Right lung (tissue), 10 donors: ENCODE results near the gene OLFML2A. TPM values are rescaled to one million over a fixed set of nuclear protein-coding genes. Genes with fewer than 3 reads are reported as not detected.
"Not testable (repeated sequence)": the region's sequence is repeated elsewhere in the genome, so short reads cannot be mapped to it uniquely, and the experiment has no call there.

Experiments
- DNase-seq, 2 donors: peaks; one replicate each; pipeline ENCODE4 v3.0.0-alpha.2; 2013
- long read RNA-seq, 8 donors: transcript quantifications; one replicate each; lab custom pipeline, GENCODE V29; 2026
- polyA plus RNA-seq, 5 donors: library from polyadenylated mRNA; unstranded; fragments of 120-200 nt; gene quantifications; one replicate each; pipeline versions ENCODE4 v1.2.1 to v1.2.3, GENCODE V29; 2013; ENCODE audit warnings: inconsistent platforms in 1 of 5, low replicate concordance in 1 of 5; ENCODE audit not compliant: insufficient read length in 5 of 5, insufficient read depth in 1 of 5

Gene OLFML2A
- 10 to 100 TPM; 27.9 to 72.1 (median 41.4) TPM for polyA plus RNA-seq
- long read RNA-seq, donor 1, full-length matches to known transcripts = 3 of 99 reads
- long read RNA-seq, donor 1, partial matches to known transcripts = 96 of 99 reads
- long read RNA-seq, donor 1, other reads (novel, unspliced or antisense) = 0 of 99 reads
- long read RNA-seq, donor 2, full-length matches to known transcripts = 3 of 3 reads
- long read RNA-seq, donor 2, partial matches to known transcripts = 0 of 3 reads
- long read RNA-seq, donor 2, other reads (novel, unspliced or antisense) = 0 of 3 reads
- long read RNA-seq, donor 3, full-length matches to known transcripts = 4 of 4 reads
- long read RNA-seq, donor 3, partial matches to known transcripts = 0 of 4 reads
- long read RNA-seq, donor 3, other reads (novel, unspliced or antisense) = 0 of 4 reads
- long read RNA-seq, donor 4, full-length matches to known transcripts = 2 of 2 reads
- long read RNA-seq, donor 4, partial matches to known transcripts = 0 of 2 reads
- long read RNA-seq, donor 4, other reads (novel, unspliced or antisense) = 0 of 2 reads
- long read RNA-seq, donor 5, full-length matches to known transcripts = 3 of 3 reads
- long read RNA-seq, donor 5, partial matches to known transcripts = 0 of 3 reads
- long read RNA-seq, donor 5, other reads (novel, unspliced or antisense) = 0 of 3 reads
- long read RNA-seq, donor 6, full-length matches to known transcripts = 10 of 10 reads
- long read RNA-seq, donor 6, partial matches to known transcripts = 0 of 10 reads
- long read RNA-seq, donor 6, other reads (novel, unspliced or antisense) = 0 of 10 reads
- long read RNA-seq, donor 7, full-length matches to known transcripts = 6 of 6 reads
- long read RNA-seq, donor 7, partial matches to known transcripts = 0 of 6 reads
- long read RNA-seq, donor 7, other reads (novel, unspliced or antisense) = 0 of 6 reads
- long read RNA-seq, donor 8, full-length matches to known transcripts = 1 of 1 reads
- long read RNA-seq, donor 8, partial matches to known transcripts = 0 of 1 reads
- long read RNA-seq, donor 8, other reads (novel, unspliced or antisense) = 0 of 1 reads

- no peak for DNase-seq
Measured at GRCh38 chr9:124776954-124777648, at the start of gene OLFML2A. Gene OLFML2A (plus strand): TSS chr9:124777133. CDS start chr9:124777271, 138 bp downstream.

GRCh38 chr9:124730772-124731171 lies 46.2 kb upstream of the OLFML2A start:
- no peak for DNase-seq

DNA sequence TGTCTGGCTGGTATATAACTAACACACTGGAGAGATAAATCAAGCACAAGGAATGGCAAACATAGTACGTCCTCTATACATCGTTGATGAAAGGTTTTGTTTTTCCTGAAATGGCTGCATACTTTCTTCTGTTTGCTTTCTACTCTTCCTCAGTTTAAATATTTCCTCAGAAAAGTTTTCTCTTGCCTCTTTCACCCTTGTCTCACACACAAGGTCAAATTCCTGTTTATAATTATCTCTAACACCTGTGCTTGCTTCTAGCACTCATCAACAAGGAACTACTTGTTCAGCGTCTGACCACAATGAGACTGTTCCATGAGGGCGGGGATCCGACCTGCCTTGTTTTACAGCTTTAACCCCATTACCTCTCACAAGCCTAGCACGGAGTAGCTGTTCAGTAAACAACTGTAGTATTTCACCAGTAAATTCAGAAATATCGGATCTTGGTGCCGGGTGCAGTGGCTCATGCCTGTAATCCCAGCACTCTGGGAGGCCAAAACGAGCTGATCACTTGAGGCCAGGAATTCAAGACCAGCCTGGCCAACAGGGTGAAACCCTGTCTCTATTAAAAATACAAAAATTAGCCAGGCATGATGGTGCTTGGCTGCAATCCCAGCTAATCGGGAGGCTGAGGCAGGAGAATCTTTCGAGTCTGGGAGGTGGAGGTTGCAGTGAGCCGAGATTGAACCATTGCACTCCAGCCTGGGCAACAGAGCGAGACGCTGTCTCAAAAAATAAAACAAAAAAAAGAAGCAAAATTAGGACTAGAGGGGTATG lies 42.8 kb upstream of the OLFML2A start:
- no peak for DNase-seq

DNA sequence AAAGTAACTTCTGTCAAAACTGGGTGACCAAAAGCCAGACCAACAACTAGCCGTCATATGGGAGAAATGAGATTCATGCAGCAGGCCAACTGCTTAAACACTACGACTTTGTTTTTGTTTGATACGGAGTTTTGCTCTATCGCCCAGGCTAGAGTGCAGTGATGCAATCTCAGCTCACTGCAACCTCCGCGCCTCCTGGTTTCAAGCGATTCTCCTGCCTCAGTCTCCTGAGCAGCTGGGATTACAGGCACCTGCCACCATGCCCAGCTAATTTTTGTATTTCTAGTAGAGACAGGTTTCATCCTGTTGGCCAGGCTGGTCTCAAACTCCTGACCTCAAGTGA lies 42.2 kb upstream of the OLFML2A start:
- DNase-seq = not testable (repeated sequence)

GRCh38 chr9:124735121-124735520 lies 41.8 kb upstream of the OLFML2A start:
- no peak for DNase-seq

GRCh38 chr9:124738075-124738474 lies 38.9 kb upstream of the OLFML2A start:
- not testable (repeated sequence) for DNase-seq

DNA sequence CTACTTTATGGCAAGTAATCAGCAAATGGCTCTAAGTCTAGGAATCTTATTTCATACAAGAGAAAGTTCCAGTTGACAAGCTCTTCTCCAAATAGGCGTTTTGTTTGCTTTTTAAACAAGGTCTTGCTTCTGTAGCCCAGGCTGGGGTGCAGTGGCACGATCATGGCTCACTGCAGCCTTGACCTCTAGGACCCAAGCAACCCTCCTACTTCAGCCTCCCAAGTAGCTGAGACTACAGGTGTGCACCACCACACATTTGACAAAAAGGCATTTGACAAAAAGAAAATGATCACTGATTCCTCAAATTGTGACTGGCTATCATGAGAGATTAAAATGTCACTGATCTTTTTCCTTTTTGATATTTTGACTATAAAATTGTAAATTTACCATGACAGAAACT lies 37.6 kb upstream of the OLFML2A start:
- no peak for DNase-seq

DNA sequence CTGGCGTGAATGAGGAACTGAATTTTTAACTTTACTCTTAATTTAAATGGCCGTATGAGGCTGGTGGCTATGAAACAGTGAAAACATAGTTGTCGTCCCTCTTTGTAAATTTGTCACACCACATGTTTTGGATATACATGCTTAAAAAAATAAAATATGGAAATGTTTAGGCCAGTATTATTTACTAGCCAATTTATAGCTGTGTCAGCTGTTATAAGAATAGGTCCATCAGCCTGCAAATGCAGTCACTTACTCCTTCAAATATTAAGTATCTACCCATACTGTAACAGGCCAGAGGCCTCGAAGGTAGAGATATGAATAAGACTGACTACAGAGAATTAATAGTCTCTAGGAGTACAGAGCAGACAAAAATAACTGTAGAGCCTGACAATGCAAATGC lies 35.8 kb upstream of the OLFML2A start:
- DNase-seq = no peak

DNA sequence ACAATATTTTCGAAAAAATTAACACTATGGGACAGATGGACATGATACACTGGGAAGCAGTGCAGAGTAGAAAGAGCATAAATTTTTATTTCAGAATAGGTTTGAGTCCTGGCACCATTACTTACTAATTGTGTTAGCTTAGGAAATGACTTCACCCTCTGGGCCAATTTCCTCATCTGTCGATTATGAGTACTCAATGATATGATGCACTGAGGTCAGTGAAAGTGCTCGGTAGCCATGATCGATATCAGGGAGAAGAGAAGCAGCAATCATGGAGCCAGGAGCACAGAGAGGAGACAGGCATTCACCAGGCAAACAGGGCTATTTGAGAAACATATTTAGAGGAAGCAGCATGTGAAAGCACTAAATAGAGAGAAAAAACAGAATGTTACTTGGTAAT lies 35.3 kb upstream of the OLFML2A start:
- no peak for DNase-seq

GRCh38 chr9:124742940-124743339 lies 34.0 kb upstream of the OLFML2A start:
- no peak for DNase-seq

DNA sequence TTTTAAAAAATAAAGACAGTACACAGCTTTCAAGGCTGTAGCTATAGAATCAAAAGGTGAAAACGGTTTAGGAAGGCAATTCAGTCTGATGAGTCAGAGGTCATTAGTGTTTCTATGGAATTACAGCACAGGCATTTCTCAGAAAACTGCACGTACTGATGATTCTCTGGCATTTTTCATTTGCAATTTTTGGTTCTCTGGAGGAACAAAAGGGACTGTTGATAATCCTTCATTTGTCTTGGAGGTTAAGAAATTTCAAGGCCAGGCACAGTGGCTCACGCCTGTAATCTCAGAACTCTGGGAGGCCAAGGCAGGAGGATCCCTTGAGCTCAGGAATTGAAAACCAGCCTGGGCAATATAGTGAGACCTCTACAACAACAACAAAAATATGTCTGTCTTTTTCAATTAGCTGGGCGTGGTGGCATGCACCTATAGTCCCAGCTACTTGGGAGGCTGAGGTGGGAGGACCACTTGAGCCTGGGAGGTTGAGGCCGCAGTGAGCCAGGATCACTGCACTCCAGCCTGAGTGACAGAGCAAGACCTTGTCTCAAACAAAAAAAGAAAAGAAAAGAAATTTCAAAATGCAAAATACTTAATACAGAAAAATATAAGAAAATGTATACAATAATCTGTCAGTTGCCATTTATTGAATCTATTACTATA lies 33.1 kb upstream of the OLFML2A start:
- no peak for DNase-seq

GRCh38 chr9:124747065-124747464 lies 29.9 kb upstream of the OLFML2A start:
- no peak for DNase-seq

DNA sequence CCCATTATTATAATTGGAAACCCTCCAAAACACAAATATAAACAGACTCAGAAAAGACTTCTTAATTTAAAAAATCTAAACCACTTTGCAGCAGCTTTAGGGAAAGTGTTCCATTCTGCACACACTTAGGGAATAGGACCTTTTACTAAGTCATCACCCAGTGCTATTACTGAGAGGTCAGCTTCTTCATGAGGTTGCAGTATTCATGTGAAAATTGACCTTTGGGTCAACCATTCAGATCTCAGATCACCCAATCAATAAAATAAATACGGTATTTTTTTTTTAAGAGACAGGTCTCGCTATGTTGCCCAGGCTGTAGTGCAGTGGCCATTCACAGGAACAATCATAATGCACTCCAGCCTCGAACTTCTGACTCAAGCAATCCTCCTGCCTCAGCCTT lies 27.6 kb upstream of the OLFML2A start:
- DNase-seq = no peak

DNA sequence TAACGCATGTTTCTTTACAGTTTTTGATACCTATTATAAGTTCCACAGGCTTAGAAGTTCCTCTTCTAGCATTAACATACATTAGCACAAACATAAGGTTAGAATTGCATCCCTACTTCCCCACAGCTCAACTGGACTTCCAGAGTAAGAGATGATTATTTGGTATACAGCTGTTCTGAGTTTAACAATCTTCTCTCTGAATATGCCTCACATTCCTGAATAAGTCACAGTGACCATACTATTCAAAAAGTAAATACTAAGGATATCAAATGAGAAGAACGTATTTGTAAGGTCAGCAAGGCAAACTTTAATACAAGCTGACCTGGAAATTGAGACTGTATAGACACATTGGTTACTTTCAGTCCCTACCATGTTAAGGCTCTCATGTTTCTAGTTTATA lies 27.2 kb upstream of the OLFML2A start:
- no peak for DNase-seq

GRCh38 chr9:124752967-124753366 lies 24.0 kb upstream of the OLFML2A start:
- no peak for DNase-seq

GRCh38 chr9:124754289-124754688 lies 22.6 kb upstream of the OLFML2A start:
- no peak for DNase-seq

- DNase-seq = no peak
Measured at GRCh38 chr9:124755061-124755460, 21.9 kb upstream of the OLFML2A start.

DNA sequence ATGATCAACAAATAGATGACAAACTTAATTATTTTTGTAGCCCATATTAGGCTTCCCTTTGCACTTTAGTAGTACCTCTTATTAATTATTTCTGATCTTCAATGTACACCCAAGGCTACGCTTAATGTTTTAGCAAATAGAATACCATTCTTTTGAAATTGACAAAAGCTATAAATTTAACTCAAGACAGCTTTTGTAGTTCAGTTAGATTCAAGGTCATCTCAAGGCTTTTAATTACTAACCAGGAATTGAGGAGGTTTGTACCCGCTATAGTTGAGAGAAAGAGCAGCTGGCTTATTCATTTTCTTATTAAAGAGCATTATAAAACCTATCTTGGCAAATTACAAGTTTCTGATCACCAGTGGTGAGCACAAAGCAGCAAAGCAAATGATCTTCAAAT lies 20.9 kb upstream of the OLFML2A start:
- DNase-seq = no peak

DNA sequence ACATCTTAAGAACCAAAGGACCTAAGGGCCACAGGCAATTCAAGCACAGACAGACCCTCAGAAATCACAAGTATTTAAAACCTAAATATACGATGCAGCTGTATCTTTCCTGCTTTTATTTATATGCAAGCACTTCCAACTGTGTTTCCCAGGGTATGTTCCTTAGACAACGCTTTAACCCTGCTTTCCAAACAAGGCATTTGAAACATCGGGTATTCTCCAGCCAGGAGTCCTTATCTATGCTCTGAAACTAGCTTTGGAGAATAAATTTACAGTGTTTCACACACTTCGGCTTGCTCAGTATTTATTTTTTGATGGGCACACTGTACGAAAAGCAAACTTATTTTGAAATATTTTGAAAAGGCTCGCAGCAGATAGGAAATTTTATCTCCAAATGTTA lies 19.3 kb upstream of the OLFML2A start:
- DNase-seq = no peak

DNA sequence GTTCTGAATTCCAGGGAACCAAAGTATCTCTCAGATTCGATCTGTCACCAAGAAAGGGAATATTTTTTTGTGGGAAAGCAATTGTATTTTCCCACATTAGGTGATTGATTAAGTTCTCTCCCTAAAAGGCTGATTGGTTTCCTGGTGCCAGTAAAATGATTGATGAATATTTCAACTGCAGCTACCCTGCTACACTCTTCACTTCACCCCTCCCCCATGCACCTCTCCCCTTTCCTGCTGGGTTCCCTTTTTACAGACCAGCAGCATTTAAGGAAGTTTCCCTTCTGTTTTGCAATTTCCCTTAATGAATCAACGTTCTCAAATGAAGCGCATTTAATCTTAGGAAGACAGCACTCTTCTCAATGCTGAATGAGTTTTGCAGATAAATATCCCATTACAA lies 18.9 kb upstream of the OLFML2A start:
- no peak for DNase-seq

DNA sequence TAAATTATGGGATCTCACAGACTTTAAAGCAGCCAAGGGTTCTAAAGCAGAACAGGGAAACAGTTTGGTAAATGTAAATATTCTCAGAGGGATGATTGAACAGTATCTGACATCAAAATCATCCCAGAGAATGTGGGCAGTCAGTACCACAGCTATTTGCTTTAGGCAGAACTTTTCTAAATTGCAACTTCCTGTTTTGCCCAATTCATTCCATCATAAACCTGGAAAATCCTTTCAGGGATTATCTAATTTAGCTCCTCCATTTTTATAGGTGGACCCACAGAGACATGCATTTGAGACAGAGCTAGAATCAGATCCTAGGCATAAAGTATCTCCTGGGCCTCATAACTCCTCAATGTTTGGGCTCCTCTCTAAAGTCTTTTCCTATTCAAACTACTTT lies 18.2 kb upstream of the OLFML2A start:
- no peak for DNase-seq
